Measurements from ENCODE around the gene TRAF3.
"Not testable (repeated sequence)": the region's sequence is repeated elsewhere in the genome, so short reads cannot be mapped to it uniquely, and the experiment has no call there.

The TRAF3 gene

GRCh38 chr14:102889615-102890014, 112.4 kb downstream of the TRAF3 start:
- no peak for DNase-seq (ENCODE audit: low spot score)

GRCh38 chr14:102891111-102891510, 113.9 kb downstream of the TRAF3 start:
- no peak for DNase-seq (ENCODE audit: low spot score)

GRCh38 chr14:102891556-102891955, 114.3 kb downstream of the TRAF3 start:
- DNase-seq (ENCODE audit: low spot score): no peak

- DNase-seq (ENCODE audit: low spot score): no peak
These were observed 115.4 kb downstream of the TRAF3 start for GRCh38 chr14:102892651-102893050.

GRCh38 chr14:102893452-102893851, 116.2 kb downstream of the TRAF3 start:
- DNase-seq (ENCODE audit: low spot score): no peak

- not testable (repeated sequence) for DNase-seq (ENCODE audit: low spot score)
These were observed 119.5 kb downstream of the TRAF3 start for GRCh38 chr14:102896735-102897134.

- no peak for DNase-seq (ENCODE audit: low spot score)
These were observed 120.2 kb downstream of the TRAF3 start for GRCh38 chr14:102897299-102898027.

GRCh38 chr14:102898298-102898697, 121.0 kb downstream of the TRAF3 start:
- DNase-seq (ENCODE audit: low spot score): no peak

- no peak for DNase-seq (ENCODE audit: low spot score)
These were observed 121.7 kb downstream of the TRAF3 start for GRCh38 chr14:102898776-102899515.

GRCh38 chr14:102899516-102899900, 122.3 kb downstream of the TRAF3 start:
- no peak for DNase-seq (ENCODE audit: low spot score)

GRCh38 chr14:102900631-102901571, 123.7 kb downstream of the TRAF3 start:
- no peak for DNase-seq (ENCODE audit: low spot score)

GRCh38 chr14:102901633-102902032, 124.4 kb downstream of the TRAF3 start:
- DNase-seq (ENCODE audit: low spot score): no peak

GRCh38 chr14:102902086-102902485, 124.8 kb downstream of the TRAF3 start:
- DNase-seq (ENCODE audit: low spot score): no peak

GRCh38 chr14:102902523-102903247, 125.4 kb downstream of the TRAF3 start:
- DNase-seq (ENCODE audit: low spot score): no peak

GRCh38 chr14:102903248-102903888, 126.1 kb downstream of the TRAF3 start:
- no peak for DNase-seq (ENCODE audit: low spot score)

- no peak for DNase-seq (ENCODE audit: low spot score)
These were observed 126.8 kb downstream of the TRAF3 start for GRCh38 chr14:102903889-102904512.

GRCh38 chr14:102905116-102906108, 128.2 kb downstream of the TRAF3 start:
- no peak for DNase-seq (ENCODE audit: low spot score)

- DNase-seq (ENCODE audit: low spot score): no peak
These were observed 129.5 kb downstream of the TRAF3 start for GRCh38 chr14:102906616-102907302.

Measured in SK-N-DZ (cell line).